ENCODE measurements around the gene SORCS2. TPM values are rescaled to one million over a fixed set of nuclear protein-coding genes. Genes with fewer than 3 reads are reported as not detected.

Gene SORCS2
- total and polyA plus RNA-seq, 2 of the 8 experiments (the other 6 are each of a cell fraction or from before 2014, with no cell fraction given): 0.36 to 1.8 TPM

DNA sequence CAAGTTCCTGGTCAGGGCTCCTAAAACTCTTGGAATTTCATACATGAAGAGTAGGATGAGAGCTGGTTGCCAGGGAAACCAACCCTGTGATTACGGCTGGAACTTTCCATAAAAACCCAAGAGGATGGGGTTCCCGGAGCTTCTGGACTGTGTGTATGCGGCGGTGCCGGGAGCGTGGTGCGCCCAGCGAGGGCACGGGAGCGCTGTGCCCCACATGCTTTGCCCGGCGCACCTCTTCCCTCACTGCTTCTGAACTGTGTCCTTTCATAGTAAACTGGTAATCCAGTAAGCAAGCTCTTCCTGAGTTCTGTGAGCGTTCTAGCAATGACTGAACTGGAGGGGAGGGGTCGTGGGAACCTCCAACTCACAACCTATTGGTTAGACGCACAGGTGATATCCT, 594.7 kb downstream of the SORCS2 start:
- Histone ChIP-seq H3K36me3 (ENCODE audit: control insufficient read depth in 2 of 4, insufficient read depth in 4 of 4, low read length in 3 of 4) (peaks cover 0 to 3% (median 0%) of the 10 kb centered on the region in 4 experiments; a peak in 2 of 8 replicates), H3K79me2 (ENCODE audit: control insufficient read depth in 1 of 2, insufficient read depth in 2 of 2, low read length in 2 of 2) (no peaks in the 10 kb centered on the region)

More for the DNA sequence above, 594.7 kb downstream of the SORCS2 start:
- peaks cover 0 to 2% of the 10 kb centered on the region in 2 experiments for H4K20me1 ChIP-seq (replicated peaks in 1 of 2; ENCODE audit: control insufficient read depth in 1 of 2, insufficient read depth in 2 of 2, low read length in 2 of 2)
- no peak overlapping the region for H3K14ac ChIP-seq (ENCODE audit: insufficient read length)
- no peaks in the 10 kb centered on the region for H3K23me2 ChIP-seq (ENCODE audit: low read depth, low read length)
- H2BK20ac ChIP-seq (ENCODE audit: low read length): no peak overlapping the region
- H3K4me3 ChIP-seq (ENCODE audit: extremely low read depth in 1 of 4, insufficient read depth in 2 of 4, low read depth in 3 of 4, low read length in 4 of 4): no peak overlapping the region
- no peak overlapping the region for H2BK12ac ChIP-seq (ENCODE audit: low read depth, low read length)
- no peak overlapping the region for H3K4ac ChIP-seq (replicated peaks; ENCODE audit: insufficient read length, low read depth, low read length)
- no peak overlapping the region for H3K18ac ChIP-seq (ENCODE audit: extremely low read depth, low read length)
- no peaks in the 10 kb centered on the region for H3K27me3 ChIP-seq (replicated peaks in 1 of 4; ENCODE audit: control insufficient read depth in 3 of 4, extremely low read depth in 1 of 4, insufficient read depth in 3 of 4, low read length in 3 of 4)
- FAIRE-seq: no peak
- TF ChIP-seq SIN3A (conservative IDR thresholded peaks at IDR 0.05 in 1 of 2, IDR thresholded peaks at IDR 0.05 in 1 of 2; ENCODE audit: low read depth in 1 of 2, low read length in 2 of 2) (no peak), TAF7 (optimal IDR thresholded peaks at IDR 0.05; ENCODE audit: borderline replicate concordance, low read depth, low read length) (no peak), ZNF274 (IDR thresholded peaks at IDR 0.05; ENCODE audit: borderline replicate concordance, extremely low read depth, low read length) (no peak), SRF (IDR thresholded peaks at IDR 0.05; ENCODE audit: low read depth, low read length) (no peak), SUZ12 (IDR thresholded peaks at IDR 0.05; ENCODE audit: low read length) (no peak), MAFK (IDR thresholded peaks at IDR 0.05; ENCODE audit: low read depth, low read length) (no peak), BRCA1 (IDR thresholded peaks at IDR 0.05; ENCODE audit: low read depth, low read length) (no peak)
- TF ChIP-seq, protein P1, sequence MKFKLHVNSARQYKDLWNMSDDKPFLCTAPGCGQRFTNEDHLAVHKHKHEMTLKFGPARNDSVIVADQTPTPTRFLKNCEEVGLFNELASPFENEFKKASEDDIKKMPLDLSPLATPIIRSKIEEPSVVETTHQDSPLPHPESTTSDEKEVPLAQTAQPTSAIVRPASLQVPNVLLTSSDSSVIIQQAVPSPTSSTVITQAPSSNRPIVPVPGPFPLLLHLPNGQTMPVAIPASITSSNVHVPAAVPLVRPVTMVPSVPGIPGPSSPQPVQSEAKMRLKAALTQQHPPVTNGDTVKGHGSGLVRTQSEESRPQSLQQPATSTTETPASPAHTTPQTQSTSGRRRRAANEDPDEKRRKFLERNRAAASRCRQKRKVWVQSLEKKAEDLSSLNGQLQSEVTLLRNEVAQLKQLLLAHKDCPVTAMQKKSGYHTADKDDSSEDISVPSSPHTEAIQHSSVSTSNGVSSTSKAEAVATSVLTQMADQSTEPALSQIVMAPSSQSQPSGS (IDR thresholded peaks at IDR 0.05; ENCODE audit: low read length): no peak
- TF ChIP-seq, protein P2, sequence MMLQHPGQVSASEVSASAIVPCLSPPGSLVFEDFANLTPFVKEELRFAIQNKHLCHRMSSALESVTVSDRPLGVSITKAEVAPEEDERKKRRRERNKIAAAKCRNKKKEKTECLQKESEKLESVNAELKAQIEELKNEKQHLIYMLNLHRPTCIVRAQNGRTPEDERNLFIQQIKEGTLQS (IDR thresholded peaks at IDR 0.05; ENCODE audit: insufficient read depth, low read depth, low read length): no peak
- H4K8ac ChIP-seq (ENCODE audit: extremely low read depth, insufficient read depth, low read length): no peak overlapping the region
- no peak overlapping the region for H3K27ac ChIP-seq (ENCODE audit: low read depth, low read length)
- no peak overlapping the region for H4K91ac ChIP-seq (replicated peaks; ENCODE audit: insufficient read length, low read length)
- H2BK15ac ChIP-seq (ENCODE audit: low read length): no peak overlapping the region
- H3K9ac ChIP-seq (replicated peaks in 1 of 4; ENCODE audit: extremely low read depth in 1 of 4, low read depth in 3 of 4, low read length in 3 of 4): no peak overlapping the region
- H3K4me1 ChIP-seq (replicated peaks in 1 of 4; ENCODE audit: control insufficient read depth in 3 of 4, insufficient read depth in 4 of 4, low read length in 3 of 4): no peaks in the 10 kb centered on the region
- no peak overlapping the region for H3K4me2 ChIP-seq (ENCODE audit: insufficient read depth in 1 of 2, low read depth in 2 of 2, low read length in 2 of 2)
- no peak overlapping the region for H2AK5ac ChIP-seq (ENCODE audit: low read depth, low read length)
- H2BK120ac ChIP-seq (replicated peaks; ENCODE audit: low read depth, low read length): no peak overlapping the region
- no peak overlapping the region for H3K23ac ChIP-seq (ENCODE audit: insufficient read length)
- no peaks in the 10 kb centered on the region for H3K9me3 ChIP-seq (ENCODE audit: insufficient read depth in 2 of 2, low read depth in 1 of 2, low read length in 1 of 2)
- H3K56ac ChIP-seq (replicated peaks; ENCODE audit: insufficient read length, low read depth, low read length): no peak overlapping the region
- POLR2A ChIA-PET (ENCODE audit: partially characterized antibody): no interaction called here
- H4K5ac ChIP-seq (ENCODE audit: insufficient read length, low read depth, low read length): no peak overlapping the region
- no peaks in the 10 kb centered on the region for H3K79me1 ChIP-seq (ENCODE audit: low read depth, low read length)
- H2BK5ac ChIP-seq (ENCODE audit: low read depth, low read length): peak overlapping the region; percentile 24; the same call in 1 of the 2 replicates
- 88% methylated on average over 15 of the region's 15 CpGs; no CpG with 5 or more reads in 1 of the 2 experiments for WGBS, 2 experiments (ENCODE audit: extremely low coverage in 1 of 2, insufficient coverage in 1 of 2, insufficient read length in 1 of 2, insufficient replicate concordance in 2 of 2, low coverage in 1 of 2, low lambda C conversion rate in 2 of 2, missing lambda C conversion rate in 1 of 2)
- no peak for DNase-seq (ENCODE audit: low read depth in 1 of 2, low spot score in 2 of 2)
- no peak overlapping the region for H2AFZ ChIP-seq (ENCODE audit: low read length)
- CTCF ChIA-PET (ENCODE audit: partially characterized antibody): interaction anchor here (0.8 to 1.4 kb wide), 4 partner anchors 15 to 229 kb away, joined by 3 to 8 read pairs (median 4); no protein-coding TSS in a partner anchor
